Hypothalamus (tissue), 51 donors: ENCODE results near the gene IKZF2.

Experiments used
- DNase-seq, 51 donors: peaks; one replicate each; lab custom pipeline; 2025; lab: John Stamatoyannopoulos, UW

IKZF2 gene

DNA sequence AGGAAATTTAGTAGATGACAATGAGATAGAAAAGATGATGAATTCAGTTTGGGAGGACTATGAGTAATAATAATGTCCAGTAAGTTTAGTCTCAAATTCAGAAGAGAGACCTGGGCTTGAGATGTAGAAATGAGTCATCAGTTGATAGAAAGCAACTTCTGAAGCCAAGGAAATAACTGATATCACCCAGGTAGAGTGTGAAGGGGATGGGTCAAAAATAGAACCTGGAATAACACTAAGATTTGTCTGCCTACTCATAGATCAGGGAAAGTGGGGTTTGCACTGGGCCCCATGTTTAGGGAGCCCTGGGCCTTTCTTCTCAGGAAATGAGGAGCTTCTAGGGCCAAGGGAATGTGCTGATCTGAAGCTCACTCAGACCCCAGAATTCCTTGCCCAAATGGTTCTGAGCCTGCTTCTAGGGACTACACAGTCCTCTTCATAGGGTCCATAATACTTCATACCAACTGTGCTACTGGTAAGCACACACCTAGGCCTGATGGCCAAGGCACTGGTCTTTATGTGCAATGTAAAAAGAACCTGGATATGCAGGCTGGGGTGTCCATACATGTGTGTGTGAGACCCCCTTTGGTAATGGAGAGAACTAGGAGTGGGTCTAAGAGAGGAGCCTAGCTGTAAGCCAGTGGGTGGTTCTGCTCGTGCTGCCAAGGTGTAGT is 141.2 kb downstream of the IKZF2 start:
- DNase-seq, result no peak

DNA sequence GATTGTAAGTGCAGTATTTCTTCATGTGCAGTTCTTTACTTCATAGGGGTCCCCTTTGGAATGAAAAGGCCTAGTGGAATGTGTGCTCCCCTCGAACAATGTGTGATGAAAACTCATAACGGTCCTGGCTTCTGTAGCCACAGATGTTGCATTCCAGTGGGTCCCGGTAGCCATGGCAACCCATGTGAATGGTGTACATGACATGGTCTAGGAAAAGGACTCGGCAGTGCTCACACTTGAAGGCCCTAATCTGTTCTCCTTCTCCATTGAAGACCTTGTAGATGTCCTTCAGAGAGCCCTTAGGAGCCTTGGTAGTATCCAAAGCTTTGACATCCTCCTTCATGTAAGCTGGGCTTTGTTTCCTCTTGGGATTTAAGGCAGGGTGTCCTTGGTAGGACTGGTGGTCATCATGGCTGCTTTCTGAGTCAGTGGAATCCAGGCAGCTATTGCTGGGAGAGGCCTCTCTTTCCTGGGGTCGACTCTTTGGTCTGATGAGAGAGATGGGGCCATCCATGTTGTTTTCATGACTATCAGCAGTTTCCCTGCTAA is 144.0 kb downstream of the IKZF2 start:
- no peak for DNase-seq

DNA sequence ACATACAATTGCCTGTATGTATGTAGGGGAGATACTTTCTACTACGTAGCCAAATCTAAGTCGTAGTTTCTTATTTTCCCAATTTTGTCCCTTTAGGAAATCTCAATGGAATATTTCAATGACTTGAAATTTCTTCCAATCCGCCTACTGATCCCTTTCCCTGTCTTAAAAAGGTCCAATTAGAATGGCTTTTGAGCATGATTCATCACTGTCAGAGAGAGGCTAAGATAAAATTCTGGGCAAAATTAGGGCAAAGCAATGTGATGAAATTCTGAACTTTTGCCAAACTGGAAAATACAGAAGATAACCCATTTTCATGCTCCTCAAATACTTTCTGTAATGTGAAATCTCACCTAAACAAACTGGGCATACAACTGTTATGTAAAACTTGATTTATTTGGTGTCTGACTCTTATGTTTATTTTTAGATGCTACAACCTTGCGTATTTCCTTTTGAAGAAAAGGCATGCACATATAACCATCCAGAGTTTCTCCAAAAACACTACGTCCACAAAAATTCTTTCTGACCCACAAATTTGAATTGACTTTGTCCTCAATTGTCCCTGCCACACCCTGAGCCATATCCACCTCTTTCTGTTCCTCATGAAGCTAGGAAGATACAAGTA is 147.1 kb downstream of the IKZF2 start:
- DNase-seq, result no peak

DNA sequence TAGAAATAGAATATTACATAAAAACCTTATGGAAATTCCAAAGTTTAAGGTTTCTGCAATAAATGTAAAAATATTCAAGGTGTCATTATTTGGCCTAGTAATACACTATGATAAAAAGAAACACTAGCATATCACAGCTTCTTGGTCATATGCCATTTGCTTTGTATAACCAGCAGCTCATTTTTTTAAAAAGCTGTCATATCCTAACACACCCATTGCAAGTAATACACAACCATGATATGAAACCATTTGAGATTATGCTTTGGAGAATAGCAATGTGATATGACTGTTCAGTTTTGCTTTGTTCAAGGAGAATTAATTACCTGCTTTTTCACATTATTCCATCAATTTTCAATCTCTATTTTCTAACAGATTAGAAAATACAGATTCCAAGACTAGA is 149.0 kb downstream of the IKZF2 start:
- no peak for DNase-seq

DNA sequence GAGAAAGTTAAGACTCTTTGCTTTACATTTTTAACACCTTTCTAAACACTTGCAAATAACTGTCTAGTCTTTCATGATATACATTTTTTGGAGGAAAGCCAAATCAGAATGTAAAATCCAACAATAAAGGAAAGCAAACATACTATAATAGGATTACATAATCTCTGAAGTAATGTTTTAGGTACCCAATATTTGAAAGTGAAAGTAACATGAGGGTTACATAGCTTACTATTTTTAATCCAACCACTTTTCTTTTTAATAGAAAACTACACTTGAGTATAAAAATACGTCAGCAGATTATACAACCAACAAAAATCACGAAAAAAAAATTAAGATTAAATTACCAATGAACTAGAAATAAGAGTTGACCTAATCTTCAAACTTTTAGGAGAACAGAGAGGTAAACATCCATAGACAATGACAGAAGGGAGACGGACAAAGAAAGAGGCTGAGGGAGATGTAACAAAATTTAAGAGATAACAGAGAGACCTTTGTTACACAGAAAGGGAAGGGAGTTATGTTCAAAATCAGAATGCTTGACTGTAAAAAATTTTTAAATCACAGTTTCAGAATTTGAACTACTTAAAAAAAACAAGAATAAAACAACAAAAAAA is 150.0 kb downstream of the IKZF2 start:
- no peak for DNase-seq

DNA sequence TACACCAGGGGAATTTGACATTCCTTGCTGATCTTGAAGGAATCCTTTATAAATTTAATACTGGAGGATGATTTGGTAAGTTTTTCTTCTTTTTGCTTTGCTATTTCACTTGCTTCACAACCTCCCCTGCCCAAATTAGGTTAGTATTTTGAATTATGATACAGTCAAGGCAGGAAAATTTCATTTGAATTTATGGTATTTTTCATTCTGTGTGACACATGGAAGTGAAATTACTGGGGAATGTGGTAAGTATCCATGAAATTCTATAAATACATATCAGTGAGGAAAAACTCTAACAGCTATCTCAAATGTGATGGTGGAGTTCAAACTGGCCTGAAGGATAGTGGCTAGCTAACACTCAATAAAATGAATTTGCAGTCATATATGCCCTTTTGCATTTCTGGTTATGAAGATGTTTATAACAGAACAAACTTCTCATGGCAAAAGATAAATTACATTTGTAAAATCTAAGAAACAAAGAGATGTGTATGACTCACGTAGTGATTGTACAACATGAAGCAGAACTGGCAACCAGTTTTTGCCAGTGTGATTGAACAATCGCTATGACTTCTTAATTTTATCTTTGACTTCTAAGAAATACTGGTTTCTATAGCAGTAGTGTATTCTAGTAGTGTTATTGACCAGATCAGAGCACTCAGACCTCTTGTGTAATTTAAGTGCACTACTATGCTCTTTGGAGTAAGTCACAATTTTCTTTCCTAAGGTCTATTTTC is 152.6 kb downstream of the IKZF2 start:
- no peak for DNase-seq

DNA sequence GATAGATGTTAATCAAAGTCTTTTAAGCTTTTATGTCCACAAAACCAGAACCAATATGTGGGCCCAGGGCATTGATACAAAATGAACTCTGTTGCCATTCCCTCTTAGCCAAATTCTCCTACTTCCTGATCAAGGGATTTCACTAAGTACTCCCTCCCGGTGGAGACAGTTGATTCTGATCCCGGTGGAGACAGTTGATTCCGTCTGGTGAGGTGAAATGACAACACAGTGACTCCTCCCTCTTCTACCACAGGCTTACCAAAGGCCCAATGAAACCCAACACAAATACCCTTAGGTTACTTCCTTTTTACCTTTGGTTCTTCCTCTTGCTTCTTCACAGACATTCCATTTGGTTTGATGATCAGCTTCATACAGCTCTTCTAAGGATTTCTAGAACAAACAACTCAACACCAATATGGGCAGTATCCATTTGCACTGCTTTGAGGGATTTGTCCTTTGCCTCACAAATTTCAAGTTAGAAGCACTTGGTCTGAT is 153.8 kb downstream of the IKZF2 start:
- no peak for DNase-seq

DNA sequence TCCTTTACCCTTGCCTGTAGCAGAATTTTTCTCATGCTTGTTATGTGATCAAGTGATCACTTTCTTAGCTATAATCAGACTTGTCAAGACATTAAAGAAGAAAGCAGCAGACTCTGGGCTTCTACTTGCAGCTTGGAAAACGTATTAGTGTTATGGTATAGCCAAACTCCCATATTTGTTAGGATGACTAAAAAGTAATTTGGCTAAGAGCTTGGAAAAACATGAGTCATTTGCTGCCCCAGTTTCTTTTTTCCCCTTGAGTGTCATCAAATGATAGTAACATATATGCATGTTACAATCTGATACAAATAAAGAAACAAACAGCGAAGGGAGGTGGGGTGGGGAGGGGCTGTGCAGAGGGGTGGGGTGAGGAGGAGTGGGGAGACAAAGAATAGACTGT is 155.5 kb downstream of the IKZF2 start:
- DNase-seq, result no peak

DNA sequence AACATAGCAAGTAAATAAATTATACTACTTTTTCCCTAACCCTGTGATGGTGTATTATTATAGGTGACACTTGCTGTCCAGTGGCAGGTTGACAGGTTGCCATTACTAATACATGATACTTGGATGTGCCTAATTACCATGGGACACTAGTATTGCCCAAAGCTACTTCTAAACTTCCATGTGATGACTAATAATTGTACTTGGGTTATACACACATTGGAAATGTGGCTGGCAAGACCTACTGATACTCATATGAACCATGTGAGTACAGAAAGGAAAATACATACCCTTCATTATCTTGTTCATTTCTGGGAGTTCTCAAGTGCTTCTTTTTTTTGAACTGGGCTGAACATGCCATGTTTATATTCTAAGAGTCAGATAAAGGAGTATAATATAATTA is 156.4 kb downstream of the IKZF2 start:
- no peak for DNase-seq

DNA sequence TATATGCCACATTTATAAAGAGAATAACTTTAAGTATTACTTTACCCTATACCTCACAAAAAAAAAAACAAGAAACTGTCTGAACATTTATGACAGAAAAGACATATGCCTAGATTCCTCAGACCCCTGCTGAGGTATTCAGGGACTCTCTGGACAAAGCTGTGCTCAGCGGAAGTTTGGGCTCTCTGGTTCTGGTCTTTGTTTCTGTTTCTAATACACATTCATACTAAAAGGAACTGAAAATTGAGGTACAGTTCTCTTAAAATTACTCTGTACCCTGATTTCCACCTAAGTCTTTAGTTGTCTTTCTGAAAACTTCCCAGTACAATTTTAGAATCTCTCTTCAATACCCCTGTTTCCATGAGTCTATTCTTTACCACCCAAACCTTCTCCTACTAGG is 160.3 kb downstream of the IKZF2 start:
- no peak for DNase-seq

DNA sequence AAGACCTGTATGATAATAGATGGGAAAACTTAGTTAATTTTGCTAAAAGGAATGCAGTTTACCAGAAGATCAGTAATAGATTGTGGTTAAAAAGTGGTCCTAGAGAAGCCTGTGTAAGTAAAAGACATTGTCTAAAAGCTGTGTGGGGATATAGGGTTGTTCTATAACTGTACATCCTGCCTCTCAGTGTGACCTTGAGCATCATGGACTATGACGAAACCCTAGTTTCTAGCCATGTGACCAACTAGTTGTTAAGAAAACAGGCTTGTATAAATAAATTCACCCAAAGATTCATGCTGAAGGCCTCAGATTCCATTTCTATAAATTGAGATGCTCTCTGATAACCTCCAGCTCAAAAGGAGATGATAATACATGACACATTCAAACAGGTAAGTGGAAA is 160.7 kb downstream of the IKZF2 start:
- DNase-seq, result no peak

DNA sequence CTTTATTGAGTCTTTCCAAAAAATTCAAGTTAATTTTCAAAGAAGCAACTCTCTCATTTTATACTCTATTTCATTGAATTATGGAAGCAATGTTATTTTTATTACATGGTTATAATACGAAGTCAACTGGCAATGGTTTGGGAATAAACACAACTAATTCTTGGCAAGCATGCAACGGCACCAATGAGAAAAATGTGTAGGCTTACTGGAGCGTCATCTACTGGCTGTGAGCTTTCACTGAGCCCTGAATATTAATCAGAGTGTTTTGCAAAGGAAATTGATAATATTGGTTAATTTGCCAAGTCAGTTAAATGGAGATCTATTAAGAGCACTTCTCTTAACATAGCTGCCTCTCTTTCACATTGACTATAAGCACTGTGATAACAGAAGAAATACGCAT is 163.9 kb downstream of the IKZF2 start:
- DNase-seq, result no peak

DNA sequence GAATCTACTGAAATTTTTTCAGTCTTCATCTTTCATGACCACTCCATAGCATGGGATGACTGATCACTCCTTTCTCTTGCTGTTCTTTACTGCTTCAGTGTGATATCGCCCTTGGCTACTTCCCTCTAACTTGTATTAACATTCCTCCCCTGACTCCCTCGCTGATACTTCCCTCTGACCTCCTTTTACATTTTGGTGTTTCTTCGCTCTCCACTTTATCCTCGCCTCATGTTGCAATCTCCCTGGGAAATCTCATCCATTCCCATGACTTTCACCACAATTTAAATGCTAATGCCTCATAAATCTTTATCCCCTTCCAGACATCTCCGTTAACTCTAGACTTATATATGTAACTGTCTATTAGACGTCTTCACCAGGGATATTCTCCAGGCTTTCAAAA is 167.3 kb downstream of the IKZF2 start:
- DNase-seq, result no peak

DNA sequence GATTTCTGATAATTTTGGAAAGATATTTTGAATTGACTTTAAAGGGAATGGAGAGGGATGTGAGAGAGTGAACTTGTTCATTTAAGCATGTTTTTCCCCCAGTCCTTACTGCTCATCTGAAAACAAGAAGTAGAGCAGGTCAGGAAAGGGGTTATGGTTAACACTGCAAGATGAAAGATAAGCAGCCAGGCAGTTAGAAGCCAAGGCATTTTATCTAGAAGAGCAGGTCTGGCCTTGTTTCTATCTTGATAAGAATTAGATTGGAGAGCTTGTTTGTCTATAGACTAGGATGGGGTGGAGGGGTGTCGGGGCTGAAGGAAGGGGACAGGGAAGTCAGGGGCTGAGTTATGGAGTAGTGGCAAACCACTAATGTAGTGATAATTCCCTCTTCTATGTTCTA is 171.6 kb downstream of the IKZF2 start:
- DNase-seq, result no peak

DNA sequence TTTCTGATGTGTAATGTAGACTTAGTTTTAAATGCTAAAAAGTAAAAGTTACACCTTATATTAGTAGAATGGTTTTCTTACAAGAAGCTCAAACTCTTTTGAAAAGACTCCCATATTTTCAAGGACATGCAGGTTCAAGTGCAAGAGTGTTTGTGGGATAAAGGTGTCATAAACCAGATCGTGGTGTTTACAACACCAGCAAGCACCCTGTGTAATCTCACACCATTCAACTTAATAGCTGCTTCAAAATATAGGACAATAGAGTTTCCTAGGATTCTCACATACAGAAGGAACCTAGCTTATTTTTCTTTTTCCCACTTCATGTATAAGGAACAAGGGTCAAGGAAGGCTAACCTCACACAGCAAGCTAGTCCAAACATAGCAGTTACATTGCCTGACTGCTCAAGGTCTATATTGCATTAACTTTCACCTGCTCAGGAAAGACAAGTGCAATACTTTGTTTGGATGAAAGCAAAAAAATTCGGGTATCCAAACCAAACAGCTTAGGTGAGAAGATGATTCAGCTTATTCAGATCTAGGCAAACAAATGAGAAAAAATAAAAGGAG is 172.3 kb downstream of the IKZF2 start:
- DNase-seq, result no peak

DNA sequence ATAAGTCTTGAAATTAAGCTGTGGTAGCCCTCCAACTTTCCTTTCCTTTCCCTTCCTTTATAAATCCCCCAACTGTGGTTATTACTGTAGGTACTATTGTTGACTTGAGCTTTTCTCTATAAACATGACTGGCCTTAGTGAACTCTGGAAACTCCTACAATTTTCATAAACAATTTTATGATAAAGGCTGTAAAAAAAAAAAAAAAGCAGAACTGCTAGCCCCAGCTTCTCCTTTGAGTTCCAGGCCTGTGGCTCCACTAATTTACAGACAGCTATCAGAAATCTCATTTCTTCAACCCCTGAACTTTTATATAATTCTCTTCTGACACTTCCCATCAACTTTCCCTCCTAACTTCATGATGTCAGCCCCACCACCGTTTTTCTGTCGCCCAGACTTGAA is 174.3 kb downstream of the IKZF2 start:
- DNase-seq, result no peak

DNA sequence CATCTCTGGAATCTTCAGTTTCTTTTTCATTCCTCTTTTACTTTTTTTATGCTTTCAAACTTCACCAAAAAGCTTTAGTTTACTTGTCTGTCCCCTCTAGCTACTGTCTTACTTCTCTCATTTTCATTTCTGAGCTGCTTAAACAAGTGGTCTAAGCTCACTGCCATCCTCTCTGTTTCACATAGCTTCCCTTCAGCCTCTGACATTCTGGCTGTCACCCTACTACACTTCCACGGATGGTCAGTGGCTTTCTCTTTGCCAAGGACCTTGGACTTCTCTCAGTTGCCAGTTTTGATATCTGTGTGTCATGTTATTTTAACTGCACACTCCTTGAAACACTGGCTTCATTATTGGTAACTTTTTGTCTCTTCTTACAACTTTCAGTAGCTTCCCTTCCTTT is 176.1 kb downstream of the IKZF2 start:
- no peak for DNase-seq

DNA sequence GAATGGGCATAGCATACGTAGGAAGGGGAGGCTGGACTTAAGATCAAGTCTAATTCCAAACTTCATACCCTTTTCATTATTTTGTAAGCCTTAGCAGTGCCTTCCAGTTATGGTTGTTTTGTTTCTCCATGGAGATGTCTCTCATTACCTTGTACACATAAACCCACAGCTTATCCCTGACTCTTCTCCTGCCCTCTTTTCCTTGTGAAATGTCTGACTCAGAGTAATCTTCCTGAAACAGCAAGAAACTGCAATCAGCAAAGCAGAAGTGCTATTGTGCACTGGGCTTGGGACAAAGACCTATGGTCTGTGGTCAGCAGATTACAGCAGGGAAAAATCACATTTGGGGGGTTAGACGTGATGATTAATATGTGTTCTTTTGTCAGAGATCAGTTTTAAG is 176.7 kb downstream of the IKZF2 start:
- no peak for DNase-seq

DNA sequence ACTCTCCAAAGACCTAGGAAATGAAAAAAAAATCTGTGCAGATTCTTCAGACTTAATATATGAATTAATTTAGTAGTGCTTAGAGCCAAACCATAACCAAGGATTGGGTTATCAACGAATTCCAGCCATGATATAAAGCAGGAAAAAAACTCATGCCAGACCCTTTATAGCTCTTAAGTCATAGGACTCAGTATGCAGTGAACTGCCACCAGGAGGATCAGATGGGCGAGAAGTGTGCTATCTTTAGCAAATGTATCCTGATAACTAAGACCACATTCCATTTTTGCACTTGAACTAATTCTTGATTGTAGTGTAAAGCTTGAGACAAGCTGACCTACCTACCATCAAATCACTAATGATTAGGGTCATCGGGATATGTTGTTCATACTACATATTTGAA is 178.1 kb downstream of the IKZF2 start:
- no peak for DNase-seq

DNA sequence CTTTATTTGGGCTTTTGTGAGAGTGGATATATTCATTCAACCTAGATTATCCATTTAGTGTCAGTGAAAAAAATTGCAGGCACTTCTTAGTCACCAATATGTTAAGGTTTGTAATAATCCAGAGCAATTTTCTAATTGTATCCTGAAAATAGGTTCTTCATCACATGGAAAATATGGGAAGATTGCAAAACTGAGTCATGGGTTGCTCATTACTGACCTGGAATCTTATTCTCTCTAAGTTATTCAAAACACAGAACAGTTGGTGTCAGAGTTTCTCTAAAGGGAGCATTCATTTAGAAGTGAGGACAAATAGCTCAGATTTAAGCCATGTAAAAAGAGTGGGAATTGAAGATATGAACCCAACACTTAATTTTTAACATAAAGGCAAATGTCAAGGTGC is 181.3 kb downstream of the IKZF2 start:
- no peak for DNase-seq
